ENCODE results near the gene ENO4. TPM values are rescaled to one million over a fixed set of nuclear protein-coding genes. Genes with fewer than 3 reads are reported as not detected.

The ENO4 gene
- total and polyA plus RNA-seq, 2 donors from 2014 or later: 0.52 to 1.2 TPM

GRCh38 chr10:116848032-116848943 lies 1.0 kb upstream of the ENO4 start:
- Histone ChIP-seq H3K9ac (ENCODE audit: low read length in 3 of 3) (peak overlapping the region; percentile 44 to 85 (median 82)), H3K27ac (ENCODE audit: low read depth in 2 of 2, low read length in 2 of 2) (no peak overlapping the region), H3K36me3 (ENCODE audit: control insufficient read depth in 2 of 3, insufficient read depth in 3 of 3, low read length in 3 of 3) (no peaks in the 10 kb centered on the region), H3K27me3 (ENCODE audit: control insufficient read depth, insufficient read depth, low read length) (no peaks in the 10 kb centered on the region), H3K4me3 (ENCODE audit: low read length in 3 of 3) (peak overlapping the region; percentile 70 to 91 (median 87)), H3K4me1 (ENCODE audit: control insufficient read depth in 2 of 3, insufficient read depth in 2 of 3, low read depth in 1 of 3, low read length in 3 of 3) (peaks cover 0 to 5% (median 0%) of the 10 kb centered on the region in 3 donors), H3K9me3 (ENCODE audit: control insufficient read depth in 2 of 3, insufficient read depth in 1 of 3, low read length in 3 of 3) (no peaks in the 10 kb centered on the region)
- peak in 3 of 5 donors; percentile 11 to 23 (median 23) for DNase-seq
- TF ChIP-seq CTCF (IDR thresholded peaks at IDR 0.05; ENCODE audit: borderline replicate concordance, extremely low read depth, insufficient read depth): no peak
- FAIRE-seq: no peak
- intact Hi-C loops (cut with DNase I): no loop called here

- H3K27me3 ChIP-seq (ENCODE audit: control insufficient read depth, insufficient read depth, low read length): no peaks in the 10 kb centered on the region
- no peaks in the 10 kb centered on the region for H3K9me3 ChIP-seq (ENCODE audit: control insufficient read depth in 2 of 3, insufficient read depth in 1 of 3, low read length in 3 of 3)
- no peak for TF ChIP-seq CTCF (IDR thresholded peaks at IDR 0.05; ENCODE audit: borderline replicate concordance, extremely low read depth, insufficient read depth)
- H3K4me1 ChIP-seq (ENCODE audit: control insufficient read depth in 2 of 3, insufficient read depth in 2 of 3, low read depth in 1 of 3, low read length in 3 of 3): peaks cover 0 to 5% (median 0%) of the 10 kb centered on the region in 3 donors
- H3K4me3 ChIP-seq (ENCODE audit: low read length in 3 of 3): peak overlapping the region; percentile 70 to 91 (median 87)
- FAIRE-seq (no peak), DNase-seq (no peak)
- peak overlapping the region in 1 of 2 donors; percentile 65 for H3K27ac ChIP-seq (ENCODE audit: low read depth in 2 of 2, low read length in 2 of 2)
- H3K9ac ChIP-seq (ENCODE audit: low read length in 3 of 3): peak overlapping the region; percentile 30 to 85 (median 82)
- no peaks in the 10 kb centered on the region for H3K36me3 ChIP-seq (ENCODE audit: control insufficient read depth in 2 of 3, insufficient read depth in 3 of 3, low read length in 3 of 3)
- intact Hi-C loops (cut with DNase I): no loop called here
Measured at GRCh38 chr10:116848944-116849247, 403 bp upstream of the ENO4 start.

- no peaks in the 10 kb centered on the region for H3K27me3 ChIP-seq (ENCODE audit: control insufficient read depth, insufficient read depth, low read length)
- DNase-seq (peak in 1 of 5 donors; percentile 7), FAIRE-seq (no peak)
- H3K4me3 ChIP-seq (ENCODE audit: low read length in 3 of 3): peak overlapping the region; percentile 59 to 91 (median 87)
- intact Hi-C loops (cut with DNase I): no loop called here
- peak overlapping the region in 1 of 2 donors; percentile 54 for H3K27ac ChIP-seq (ENCODE audit: low read depth in 2 of 2, low read length in 2 of 2)
- TF ChIP-seq CTCF (IDR thresholded peaks at IDR 0.05; ENCODE audit: borderline replicate concordance, extremely low read depth, insufficient read depth): no peak
- no peaks in the 10 kb centered on the region for H3K9me3 ChIP-seq (ENCODE audit: control insufficient read depth in 2 of 3, insufficient read depth in 1 of 3, low read length in 3 of 3)
- peaks cover 0 to 5% (median 0%) of the 10 kb centered on the region in 3 donors for H3K4me1 ChIP-seq (ENCODE audit: control insufficient read depth in 2 of 3, insufficient read depth in 2 of 3, low read depth in 1 of 3, low read length in 3 of 3)
- H3K9ac ChIP-seq (ENCODE audit: low read length in 3 of 3): peak overlapping the region; percentile 34 to 82 (median 77)
- no peaks in the 10 kb centered on the region for H3K36me3 ChIP-seq (ENCODE audit: control insufficient read depth in 2 of 3, insufficient read depth in 3 of 3, low read length in 3 of 3)
Measured at GRCh38 chr10:116850058-116850611, 836 bp downstream of the ENO4 start.

All from kidney (tissue), 14 donors.